ENCODE results near the gene GABRA4. TPM values are rescaled to one million over a fixed set of nuclear protein-coding genes. Genes with fewer than 3 reads are reported as not detected.

Gene GABRA4
- total and polyA plus RNA-seq, 8 donors, result 0.05 to 0.37 TPM; not detected in 6

DNA sequence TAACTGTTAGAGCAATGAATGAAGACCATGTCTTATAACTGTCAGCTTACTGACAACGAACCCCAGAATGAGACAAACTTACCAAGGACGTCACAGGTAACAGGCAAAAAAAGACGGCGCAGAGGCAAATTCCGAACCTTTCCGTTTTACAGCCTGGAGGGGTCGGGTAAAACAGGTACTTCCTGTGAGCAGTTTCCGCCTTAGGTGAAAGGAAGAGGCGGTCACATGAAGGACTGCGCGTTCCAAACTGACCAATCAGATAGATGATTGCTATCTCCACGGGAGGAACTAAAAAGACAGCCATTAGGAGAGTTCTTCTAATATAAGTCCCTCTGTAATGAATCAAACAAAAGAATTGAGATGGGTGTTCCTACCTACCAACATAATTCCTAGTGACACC lies 84.3 kb downstream of the GABRA4 start, which contains the start of gene COX7B2:
Gene COX7B2, minus strand, starts transcription at position 168 of the 400 bp plus-strand sequence. CDS start 174,053 bp downstream, outside the sequence.
- Histone ChIP-seq H3K27ac (no peak within 1 kb of the TSS), H3K36me3 (no peaks in the 10 kb centered on the region), H3K27me3 (no peaks in the 10 kb centered on the region), H3K9me3 (no peaks in the 10 kb centered on the region), H3K4me3 (no peak within 1 kb of the TSS), H3K4me1 (no peaks in the 10 kb centered on the region)
- no peak for TF ChIP-seq POLR2A (IDR thresholded peaks at IDR 0.05)
- TF ChIP-seq EP300 (IDR thresholded peaks at IDR 0.05), result no peak
- no peak for TF ChIP-seq POLR2AphosphoS5 (IDR thresholded peaks at IDR 0.05)
- TF ChIP-seq, protein P1, sequence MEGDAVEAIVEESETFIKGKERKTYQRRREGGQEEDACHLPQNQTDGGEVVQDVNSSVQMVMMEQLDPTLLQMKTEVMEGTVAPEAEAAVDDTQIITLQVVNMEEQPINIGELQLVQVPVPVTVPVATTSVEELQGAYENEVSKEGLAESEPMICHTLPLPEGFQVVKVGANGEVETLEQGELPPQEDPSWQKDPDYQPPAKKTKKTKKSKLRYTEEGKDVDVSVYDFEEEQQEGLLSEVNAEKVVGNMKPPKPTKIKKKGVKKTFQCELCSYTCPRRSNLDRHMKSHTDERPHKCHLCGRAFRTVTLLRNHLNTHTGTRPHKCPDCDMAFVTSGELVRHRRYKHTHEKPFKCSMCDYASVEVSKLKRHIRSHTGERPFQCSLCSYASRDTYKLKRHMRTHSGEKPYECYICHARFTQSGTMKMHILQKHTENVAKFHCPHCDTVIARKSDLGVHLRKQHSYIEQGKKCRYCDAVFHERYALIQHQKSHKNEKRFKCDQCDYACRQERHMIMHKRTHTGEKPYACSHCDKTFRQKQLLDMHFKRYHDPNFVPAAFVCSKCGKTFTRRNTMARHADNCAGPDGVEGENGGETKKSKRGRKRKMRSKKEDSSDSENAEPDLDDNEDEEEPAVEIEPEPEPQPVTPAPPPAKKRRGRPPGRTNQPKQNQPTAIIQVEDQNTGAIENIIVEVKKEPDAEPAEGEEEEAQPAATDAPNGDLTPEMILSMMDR (IDR thresholded peaks at IDR 0.05), result no peak
- intact Hi-C loops (cut with DNase I; ENCODE audit: low total_unique reads), result no loop called here
- no peak for DNase-seq
- WGBS, 5 donors, result 87 to 93% (median 92%) methylated on average over 12 of the region's 12 CpGs

DNA sequence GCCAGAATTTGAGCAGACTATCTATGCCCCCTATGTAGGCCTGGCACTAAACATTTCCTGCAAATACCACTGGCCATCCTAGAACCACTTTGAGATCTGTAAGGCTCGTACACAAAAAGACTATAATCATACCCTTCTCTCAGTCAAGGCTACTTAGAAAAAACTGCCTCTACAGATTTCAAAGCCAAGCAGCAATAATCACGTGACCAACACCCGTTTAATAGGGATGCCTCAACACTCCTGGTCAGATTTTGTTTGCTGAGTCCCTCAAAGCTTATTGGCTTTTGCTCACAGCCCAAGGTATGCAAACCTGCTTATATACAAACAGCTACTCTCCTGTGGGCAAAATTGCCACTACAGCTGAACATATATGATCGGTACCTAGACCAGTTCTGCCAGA lies 85.2 kb downstream of the GABRA4 start:
- H3K4me3 ChIP-seq, result no peak overlapping the region
- TF ChIP-seq EP300 (IDR thresholded peaks at IDR 0.05), result no peak
- TF ChIP-seq, protein P1 (IDR thresholded peaks at IDR 0.05), result no peak
- TF ChIP-seq POLR2A (IDR thresholded peaks at IDR 0.05), result no peak
- TF ChIP-seq POLR2AphosphoS5 (IDR thresholded peaks at IDR 0.05), result no peak
- H3K36me3 ChIP-seq, result no peaks in the 10 kb centered on the region
- no peak for DNase-seq
- WGBS, 5 donors, result 78 to 88% (median 81%) methylated on average over 4 of the region's 4 CpGs
- H3K9me3 ChIP-seq, result no peaks in the 10 kb centered on the region
- no peak overlapping the region for H3K27ac ChIP-seq
- intact Hi-C loops (cut with DNase I; ENCODE audit: low total_unique reads), result no loop called here
- no peaks in the 10 kb centered on the region for H3K4me1 ChIP-seq
- H3K27me3 ChIP-seq, result no peaks in the 10 kb centered on the region

DNA sequence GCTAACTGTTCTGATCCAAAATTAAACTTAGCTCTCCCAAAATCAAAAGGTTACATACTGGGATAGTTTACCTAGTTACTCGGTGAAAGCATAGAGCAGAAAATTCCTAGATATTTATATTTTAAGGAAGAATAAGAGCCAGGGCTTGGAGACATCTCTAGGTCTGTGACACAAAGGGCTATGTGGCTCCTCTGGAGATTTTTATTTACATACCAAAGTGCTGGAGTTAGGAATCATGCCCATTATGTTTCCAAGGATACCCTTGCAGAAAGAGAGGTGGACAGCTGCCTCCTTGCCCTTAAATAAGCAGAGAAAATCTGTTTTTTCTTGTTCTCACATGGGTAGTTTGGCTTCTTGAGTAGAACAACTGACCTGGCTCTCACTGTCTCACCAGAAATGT lies 93.3 kb downstream of the GABRA4 start:
- TF ChIP-seq EP300 (IDR thresholded peaks at IDR 0.05), result no peak
- no peak for TF ChIP-seq POLR2AphosphoS5 (IDR thresholded peaks at IDR 0.05)
- TF ChIP-seq POLR2A (IDR thresholded peaks at IDR 0.05), result no peak
- TF ChIP-seq, protein P1 (IDR thresholded peaks at IDR 0.05), result no peak
- Histone ChIP-seq H3K36me3 (no peaks in the 10 kb centered on the region), H3K27me3 (no peaks in the 10 kb centered on the region), H3K4me1 (no peaks in the 10 kb centered on the region), H3K27ac (no peak overlapping the region), H3K4me3 (no peak overlapping the region), H3K9me3 (no peaks in the 10 kb centered on the region)
- 38 to 72% (median 60%) methylated on average over 1 of the region's 1 CpG for WGBS, 5 donors
- intact Hi-C loops (cut with DNase I; ENCODE audit: low total_unique reads), result no loop called here
- no peak for DNase-seq

DNA sequence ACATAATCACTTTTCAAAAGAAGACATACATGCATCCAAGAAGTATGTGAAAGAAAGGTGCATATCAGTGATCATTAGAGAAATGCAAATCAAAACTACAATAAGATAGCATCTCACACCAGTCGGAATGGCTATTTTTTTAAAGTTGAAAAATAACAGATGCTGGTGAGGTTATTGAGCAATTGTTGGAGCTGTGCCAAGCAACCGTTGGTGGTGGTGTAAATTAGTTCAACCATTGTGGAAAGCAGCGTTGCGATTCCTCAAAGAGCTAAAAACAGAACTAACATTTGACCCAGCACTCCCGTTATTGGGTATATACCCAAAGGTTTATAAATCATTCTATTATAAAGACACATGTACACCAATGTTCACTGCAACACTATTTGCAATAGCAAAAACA lies 98.6 kb downstream of the GABRA4 start:
- TF ChIP-seq POLR2A (IDR thresholded peaks at IDR 0.05) (no peak), EP300 (IDR thresholded peaks at IDR 0.05) (no peak), POLR2AphosphoS5 (IDR thresholded peaks at IDR 0.05) (no peak)
- TF ChIP-seq, protein P1 (IDR thresholded peaks at IDR 0.05), result no peak
- DNase-seq, result no peak
- H3K9me3 ChIP-seq, result no peaks in the 10 kb centered on the region
- no peaks in the 10 kb centered on the region for H3K4me1 ChIP-seq
- WGBS, 5 donors, result 39 to 46% (median 45%) methylated on average over 5 of the region's 5 CpGs
- H3K27ac ChIP-seq, result no peak overlapping the region
- no peaks in the 10 kb centered on the region for H3K27me3 ChIP-seq
- no peaks in the 10 kb centered on the region for H3K36me3 ChIP-seq
- intact Hi-C loops (cut with DNase I; ENCODE audit: low total_unique reads), result no loop called here
- H3K4me3 ChIP-seq, result no peak overlapping the region
